Measurements from ENCODE around the gene KCNE3. TPM values are rescaled to one million over a fixed set of nuclear protein-coding genes. Genes with fewer than 3 reads are reported as not detected.

Gene KCNE3
- total RNA-seq, 4 donors from 2014 or later: 13.7 to 44.4 (median 21.0) TPM

- TF ChIP-seq CTCF (IDR thresholded peaks at IDR 0.05; ENCODE audit: low read depth): no peak
Measured at GRCh38 chr11:74493791-74494630, 26.7 kb upstream of the KCNE3 start.

GRCh38 chr11:74492974-74493790 lies 25.8 kb upstream of the KCNE3 start, which contains the start of gene LIPT2:
Gene LIPT2 (minus strand): TSS chr11:74493724. CDS start chr11:74493703, 21 bp downstream.
- TF ChIP-seq CTCF (IDR thresholded peaks at IDR 0.05; ENCODE audit: low read depth): no peak

- no peak for TF ChIP-seq CTCF (IDR thresholded peaks at IDR 0.05; ENCODE audit: low read depth)
Measured at GRCh38 chr11:74492084-74492483, 24.7 kb upstream of the KCNE3 start.

GRCh38 chr11:74490941-74491340 lies 23.6 kb upstream of the KCNE3 start:
- TF ChIP-seq CTCF (IDR thresholded peaks at IDR 0.05; ENCODE audit: low read depth): no peak

GRCh38 chr11:74487875-74488274 lies 20.5 kb upstream of the KCNE3 start:
- TF ChIP-seq CTCF (IDR thresholded peaks at IDR 0.05; ENCODE audit: low read depth): no peak

GRCh38 chr11:74485868-74486267 lies 18.5 kb upstream of the KCNE3 start:
- no peak for TF ChIP-seq CTCF (IDR thresholded peaks at IDR 0.05; ENCODE audit: low read depth)

Measured in subcutaneous adipose tissue (tissue), 4 donors.